ENCODE data around the gene PCK2. TPM values are rescaled to one million over a fixed set of nuclear protein-coding genes. Genes with fewer than 3 reads are reported as not detected.
A peak's percentile ranks its signal among the peaks of the same experiment; 100 is the strongest.
"Not testable (repeated sequence)": the region's sequence is repeated elsewhere in the genome, so short reads cannot be mapped to it uniquely, and the experiment has no call there.

The PCK2 gene
- total RNA-seq: 18.7 TPM

GRCh38 chr14:24093901-24094840 lies at the start of gene PCK2:
PCK2 (plus strand) TSS chr14:24094311; CDS start chr14:24094406, 95 bp downstream.
- no peaks in the 10 kb centered on the region for H3K27me3 ChIP-seq
- DNase-seq (ENCODE audit: extremely low spot score in 2 of 2): peak in 1 of 2 donors; percentile 96
- TF ChIP-seq, protein P1, sequence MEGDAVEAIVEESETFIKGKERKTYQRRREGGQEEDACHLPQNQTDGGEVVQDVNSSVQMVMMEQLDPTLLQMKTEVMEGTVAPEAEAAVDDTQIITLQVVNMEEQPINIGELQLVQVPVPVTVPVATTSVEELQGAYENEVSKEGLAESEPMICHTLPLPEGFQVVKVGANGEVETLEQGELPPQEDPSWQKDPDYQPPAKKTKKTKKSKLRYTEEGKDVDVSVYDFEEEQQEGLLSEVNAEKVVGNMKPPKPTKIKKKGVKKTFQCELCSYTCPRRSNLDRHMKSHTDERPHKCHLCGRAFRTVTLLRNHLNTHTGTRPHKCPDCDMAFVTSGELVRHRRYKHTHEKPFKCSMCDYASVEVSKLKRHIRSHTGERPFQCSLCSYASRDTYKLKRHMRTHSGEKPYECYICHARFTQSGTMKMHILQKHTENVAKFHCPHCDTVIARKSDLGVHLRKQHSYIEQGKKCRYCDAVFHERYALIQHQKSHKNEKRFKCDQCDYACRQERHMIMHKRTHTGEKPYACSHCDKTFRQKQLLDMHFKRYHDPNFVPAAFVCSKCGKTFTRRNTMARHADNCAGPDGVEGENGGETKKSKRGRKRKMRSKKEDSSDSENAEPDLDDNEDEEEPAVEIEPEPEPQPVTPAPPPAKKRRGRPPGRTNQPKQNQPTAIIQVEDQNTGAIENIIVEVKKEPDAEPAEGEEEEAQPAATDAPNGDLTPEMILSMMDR (IDR thresholded peaks at IDR 0.05): peak in 1 of 3 experiments; percentile 5
- TF ChIP-seq POLR2AphosphoS5 (IDR thresholded peaks at IDR 0.05; ENCODE audit: insufficient read depth in 1 of 2, low read depth in 1 of 2): peak; percentile 27 to 86
- TF ChIP-seq POLR2A (IDR thresholded peaks at IDR 0.05): peak in 1 of 2 donors; percentile 51
- H3K9me3 ChIP-seq: no peaks in the 10 kb centered on the region
- peak within 1 kb of the TSS; percentile 93 for H3K27ac ChIP-seq
- peaks cover 23% of the 10 kb centered on the region for H3K4me1 ChIP-seq
- H3K4me3 ChIP-seq: peak within 1 kb of the TSS; percentile 95 to 96
- no peaks in the 10 kb centered on the region for H3K36me3 ChIP-seq
- intact Hi-C loops (cut with DNase I): loop anchor here (5.0 kb wide), 1 partner anchor 82 kb away; no protein-coding TSS in a partner anchor

DNA sequence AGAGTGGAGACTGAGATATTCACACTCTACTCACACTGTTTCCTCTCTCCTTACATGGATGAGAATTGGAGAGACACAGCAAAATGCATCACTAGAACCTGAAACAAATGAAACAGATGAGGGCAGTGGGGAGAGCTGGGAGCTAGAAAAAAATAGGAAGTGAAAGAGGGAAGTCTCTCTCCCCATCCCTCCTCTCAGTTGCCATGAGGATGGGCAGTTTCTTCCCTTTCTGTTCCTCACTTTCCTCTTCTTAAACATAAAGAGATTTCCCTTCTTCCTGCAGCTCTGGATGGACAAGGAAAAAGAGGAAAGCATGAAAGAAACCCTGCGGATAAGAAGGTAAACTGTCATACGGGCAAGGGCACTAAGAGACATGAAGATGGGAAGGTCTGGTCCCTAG lies 45.1 kb upstream of the PCK2 start:
- intact Hi-C loops (cut with DNase I); H3K36me3 ChIP-seq; H3K27ac ChIP-seq; H3K9me3 ChIP-seq; DNase-seq (ENCODE audit: extremely low spot score in 2 of 2); H3K4me3 ChIP-seq; H3K27me3 ChIP-seq: not testable (repeated sequence)
- H3K4me1 ChIP-seq: peaks cover 18% of the 10 kb centered on the region

DNA sequence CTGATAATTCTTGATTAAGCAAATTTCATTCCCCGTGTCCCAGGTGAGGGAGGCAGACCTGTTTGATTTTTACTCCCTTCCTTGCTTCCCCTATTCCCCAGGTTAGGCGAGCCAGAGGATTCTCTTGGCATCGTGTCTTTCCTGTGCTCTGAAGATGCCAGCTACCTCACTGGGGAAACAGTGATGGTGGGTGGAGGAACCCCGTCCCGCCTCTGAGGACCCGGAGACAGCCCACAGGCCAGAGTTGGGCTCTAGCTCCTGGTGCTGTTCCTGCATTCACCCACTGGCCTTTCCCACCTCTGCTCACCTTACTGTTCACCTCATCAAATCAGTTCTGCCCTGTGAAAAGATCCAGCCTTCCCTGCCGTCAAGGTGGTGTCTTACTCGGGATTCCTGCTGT lies 43.4 kb upstream of the PCK2 start:
- H3K27me3 ChIP-seq; intact Hi-C loops (cut with DNase I); H3K4me3 ChIP-seq; H3K27ac ChIP-seq; DNase-seq (ENCODE audit: extremely low spot score in 2 of 2); H3K9me3 ChIP-seq; H3K36me3 ChIP-seq: not testable (repeated sequence)
- H3K4me1 ChIP-seq: peaks cover 18% of the 10 kb centered on the region

GRCh38 chr14:24051176-24051788 lies 42.8 kb upstream of the PCK2 start:
- no peaks in the 10 kb centered on the region for H3K9me3 ChIP-seq
- no peaks in the 10 kb centered on the region for H3K27me3 ChIP-seq
- DNase-seq (ENCODE audit: extremely low spot score in 2 of 2): no peak
- H3K4me1 ChIP-seq: peaks cover 18% of the 10 kb centered on the region
- TF ChIP-seq, protein P1 (IDR thresholded peaks at IDR 0.05): no peak
- no peak for TF ChIP-seq POLR2AphosphoS5 (IDR thresholded peaks at IDR 0.05; ENCODE audit: insufficient read depth in 1 of 2, low read depth in 1 of 2)
- TF ChIP-seq POLR2A (IDR thresholded peaks at IDR 0.05): no peak
- peak overlapping the region; percentile 76 for H3K27ac ChIP-seq
- no peaks in the 10 kb centered on the region for H3K36me3 ChIP-seq
- intact Hi-C loops (cut with DNase I): no loop called here
- peak overlapping the region; percentile 58 to 61 for H3K4me3 ChIP-seq

- Histone ChIP-seq H3K27ac (peak within 1 kb of the TSS; percentile 76), H3K9me3 (no peaks in the 10 kb centered on the region), H3K4me1 (peaks cover 18% of the 10 kb centered on the region), H3K27me3 (no peaks in the 10 kb centered on the region), H3K36me3 (no peaks in the 10 kb centered on the region), H3K4me3 (peak within 1 kb of the TSS; percentile 58 to 61)
- no peak for DNase-seq (ENCODE audit: extremely low spot score in 2 of 2)
- no peak for TF ChIP-seq POLR2AphosphoS5 (IDR thresholded peaks at IDR 0.05; ENCODE audit: insufficient read depth in 1 of 2, low read depth in 1 of 2)
- no peak for TF ChIP-seq POLR2A (IDR thresholded peaks at IDR 0.05)
- TF ChIP-seq, protein P1 (IDR thresholded peaks at IDR 0.05): no peak
- intact Hi-C loops (cut with DNase I): no loop called here
Observed at GRCh38 chr14:24051789-24052655, 42.1 kb upstream of the PCK2 start, which contains the start of gene CARMIL3. CARMIL3 (plus strand) TSS chr14:24052009; CDS start chr14:24052154, 145 bp downstream.

Data from vagina (tissue), 2 donors.